NCI-H1105 (cell line): Measurements from ENCODE around the gene USP36.

Experiments
- DNase-seq: peaks from one replicate; lab custom pipeline; 2025; lab: John Stamatoyannopoulos, UW

The USP36 gene

GRCh38 chr17:78838574-78839005, 2.0 kb downstream of the USP36 start:
- DNase-seq, result no peak

- DNase-seq, result no peak
Measured at GRCh38 chr17:78836420-78837021, 4.1 kb downstream of the USP36 start.

GRCh38 chr17:78834571-78834970, 6.0 kb downstream of the USP36 start:
- DNase-seq, result no peak

- DNase-seq, result no peak
Measured at GRCh38 chr17:78832541-78832810, 8.1 kb downstream of the USP36 start.

- no peak for DNase-seq
Measured at GRCh38 chr17:78831688-78832540, 8.7 kb downstream of the USP36 start.

GRCh38 chr17:78829477-78829876, 11.1 kb downstream of the USP36 start:
- DNase-seq, result no peak

GRCh38 chr17:78828470-78829185, 12.0 kb downstream of the USP36 start:
- DNase-seq, result no peak

- no peak for DNase-seq
Measured at GRCh38 chr17:78826836-78827509, 13.6 kb downstream of the USP36 start.

GRCh38 chr17:78826421-78826820, 14.2 kb downstream of the USP36 start:
- DNase-seq, result no peak

- DNase-seq, result no peak
Measured at GRCh38 chr17:78825696-78826095, 14.9 kb downstream of the USP36 start.

GRCh38 chr17:78824240-78824639, 16.4 kb downstream of the USP36 start:
- no peak for DNase-seq

GRCh38 chr17:78823282-78824046, 17.1 kb downstream of the USP36 start:
- no peak for DNase-seq

- no peak for DNase-seq
Measured at GRCh38 chr17:78822552-78822951, 18.1 kb downstream of the USP36 start.

- DNase-seq, result no peak
Measured at GRCh38 chr17:78821961-78822360, 18.7 kb downstream of the USP36 start.

- DNase-seq, result no peak
Measured at GRCh38 chr17:78820841-78821240, 19.8 kb downstream of the USP36 start.

GRCh38 chr17:78819806-78820792, 20.5 kb downstream of the USP36 start:
- no peak for DNase-seq

GRCh38 chr17:78819402-78819801, 21.2 kb downstream of the USP36 start:
- DNase-seq, result no peak

GRCh38 chr17:78818932-78819331, 21.7 kb downstream of the USP36 start:
- DNase-seq, result no peak

GRCh38 chr17:78818152-78818846, 22.3 kb downstream of the USP36 start:
- no peak for DNase-seq

GRCh38 chr17:78817123-78817522, 23.5 kb downstream of the USP36 start:
- DNase-seq, result no peak
